OCI-LY1 (cell line): ENCODE results near the gene ATG9B.
"Not testable (repeated sequence)": the region's sequence is repeated elsewhere in the genome, so short reads cannot be mapped to it uniquely, and the experiment has no call there.

Experiments used
- CTCF ChIP-seq: fragments of 200-600 bp; sonication (generic), shearing (Covaris generic); IDR thresholded peaks from 2 replicates; pipeline ENCODE4 v1.5.1; 2017; ENCODE audit warnings: mild to moderate bottlenecking, antibody characterized with exemption, low read length, moderate library complexity, mixed read lengths
- EZH2 ChIP-seq: fragments of 200-600 bp; sonication (generic), shearing (Covaris generic); IDR thresholded peaks from 2 replicates; pipeline ENCODE4 v1.8.0; 2017; ENCODE audit warnings: borderline replicate concordance, mixed run types, mild to moderate bottlenecking, antibody characterized with exemption, low read length, moderate library complexity, mixed read lengths

GRCh38 chr7:151011616-151012015 is 12.7 kb downstream of the ATG9B start:
- not testable (repeated sequence) for TF ChIP-seq CTCF, EZH2
